Upper lobe of right lung (tissue), 1 donor: ENCODE results near the gene SPART. TPM values are rescaled to one million over a fixed set of nuclear protein-coding genes. Genes with fewer than 3 reads are reported as not detected.

Experiments used
- ATAC-seq: fragments of 200-7000 bp; cut with Tn5 transposase; one replicate; pipeline ENCODE4 v1.9.1; 2020; ENCODE audit warnings: mild to moderate bottlenecking, moderate library complexity
- DNase-seq: peaks from one replicate; pipeline ENCODE4 v3.0.0-alpha.2; 2020
- H3K27ac ChIP-seq: fragments of 200-600 bp; one replicate; pipeline ENCODE4 v1.8.0; 2022
- H3K27me3 ChIP-seq: fragments of 200-600 bp; one replicate; pipeline ENCODE4 v1.8.0; 2022; ENCODE audit warnings: mild to moderate bottlenecking
- H3K36me3 ChIP-seq: fragments of 200-600 bp; one replicate; pipeline ENCODE4 v1.8.0; 2022
- H3K4me1 ChIP-seq: fragments of 200-600 bp; one replicate; pipeline ENCODE4 v1.8.0; 2022
- H3K4me3 ChIP-seq: fragments of 200-600 bp; one replicate; pipeline ENCODE4 v1.8.0; 2022; ENCODE audit warnings: mild to moderate bottlenecking
- H3K9me3 ChIP-seq: fragments of 200-600 bp; one replicate; pipeline ENCODE4 v1.8.0; 2022
- CTCF ChIP-seq: fragments of 200-600 bp; IDR thresholded peaks from one replicate; pipeline ENCODE4 v1.8.0; 2022; ENCODE audit warnings: antibody characterized with exemption
- intact Hi-C: fragments of 100-400 bp; cut with DNase I; formaldehyde crosslinking; loops from one replicate; pipeline ENCODE4 v1.11.0; 2022
- total RNA-seq: library from RNA; stranded (reverse); fragmentation: NEBNext Ultra II Directional; extraction: Animal tissue kit (Norgen Biotek cat#: 25700); gene quantifications from one replicate; pipeline ENCODE4 v1.2.1, GENCODE V29; 2021
- donor health status: DM: no; HTN: yes; CAD: no; lungs with severe emphysema.

Gene SPART
- total RNA-seq, 1 donor from 2014 or later, result 86.8 TPM

GRCh38 chr13:36297366-36298338, 48.5 kb downstream of the SPART start, which contains the start of gene CCDC169:
Gene CCDC169, minus strand, starts transcription at chr13:36297814. Its CDS starts 95 bp downstream, at chr13:36297719.
- TF ChIP-seq CTCF, result no peak
- Histone ChIP-seq H3K4me1 (no peaks in the 10 kb centered on the region), H3K27ac (no peak within 1 kb of the TSS), H3K4me3 (peak within 1 kb of the TSS; percentile 60), H3K9me3 (no peaks in the 10 kb centered on the region), H3K27me3 (no peaks in the 10 kb centered on the region), H3K36me3 (no peaks in the 10 kb centered on the region)
- intact Hi-C loops, result no loop called here
- ATAC-seq (peak; percentile 95), DNase-seq (peak; percentile 90)

- no peaks in the 10 kb centered on the region for H3K9me3 ChIP-seq
- H3K27ac ChIP-seq, result no peak overlapping the region
- H3K4me1 ChIP-seq, result no peaks in the 10 kb centered on the region
- H3K27me3 ChIP-seq, result peaks cover 4% of the 10 kb centered on the region
- intact Hi-C loops, result no loop called here
- DNase-seq, result no peak
- ATAC-seq, result no peak
- no peak overlapping the region for H3K4me3 ChIP-seq
- no peaks in the 10 kb centered on the region for H3K36me3 ChIP-seq
- no peak for TF ChIP-seq CTCF
Measured at GRCh38 chr13:36294096-36294495, 52.1 kb downstream of the SPART start.

GRCh38 chr13:36293497-36293896, 52.7 kb downstream of the SPART start:
- no peak for ATAC-seq
- TF ChIP-seq CTCF, result no peak
- Histone ChIP-seq H3K27me3 (peaks cover 4% of the 10 kb centered on the region), H3K4me3 (no peak overlapping the region), H3K36me3 (no peaks in the 10 kb centered on the region), H3K9me3 (no peaks in the 10 kb centered on the region), H3K4me1 (no peaks in the 10 kb centered on the region), H3K27ac (no peak overlapping the region)
- intact Hi-C loops, result no loop called here
- no peak for DNase-seq

GRCh38 chr13:36288794-36289391, 57.3 kb downstream of the SPART start:
- peaks cover 4% of the 10 kb centered on the region for H3K27me3 ChIP-seq

GRCh38 chr13:36286006-36286405, 60.2 kb downstream of the SPART start:
- no peaks in the 10 kb centered on the region for H3K9me3 ChIP-seq
- no peaks in the 10 kb centered on the region for H3K36me3 ChIP-seq
- no peak overlapping the region for H3K27ac ChIP-seq
- no peaks in the 10 kb centered on the region for H3K27me3 ChIP-seq
- no peaks in the 10 kb centered on the region for H3K4me1 ChIP-seq
- no peak for DNase-seq
- TF ChIP-seq CTCF, result no peak
- no peak for ATAC-seq
- no peak overlapping the region for H3K4me3 ChIP-seq
- intact Hi-C loops, result no loop called here

More at GRCh38 chr13:36288794-36289391, 57.3 kb downstream of the SPART start:
- H3K9me3 ChIP-seq, result no peaks in the 10 kb centered on the region
- ATAC-seq, result no peak
- intact Hi-C loops, result no loop called here
- H3K27ac ChIP-seq, result no peak overlapping the region
- H3K4me3 ChIP-seq, result no peak overlapping the region
- DNase-seq, result no peak
- H3K36me3 ChIP-seq, result no peaks in the 10 kb centered on the region
- TF ChIP-seq CTCF, result no peak
- H3K4me1 ChIP-seq, result no peaks in the 10 kb centered on the region
